GM12801 (cell line): ENCODE measurements around the gene FRMD4A.

ENCODE experiments used
- TF ChIP-seq, protein P1 (sequence below): IDR thresholded peaks from one replicate; pipeline ENCODE4 v1.5.1; 2011; ENCODE audit warnings: control low read depth; ENCODE audit not compliant: insufficient read length; ENCODE audit errors: extremely low read depth

FRMD4A gene

DNA sequence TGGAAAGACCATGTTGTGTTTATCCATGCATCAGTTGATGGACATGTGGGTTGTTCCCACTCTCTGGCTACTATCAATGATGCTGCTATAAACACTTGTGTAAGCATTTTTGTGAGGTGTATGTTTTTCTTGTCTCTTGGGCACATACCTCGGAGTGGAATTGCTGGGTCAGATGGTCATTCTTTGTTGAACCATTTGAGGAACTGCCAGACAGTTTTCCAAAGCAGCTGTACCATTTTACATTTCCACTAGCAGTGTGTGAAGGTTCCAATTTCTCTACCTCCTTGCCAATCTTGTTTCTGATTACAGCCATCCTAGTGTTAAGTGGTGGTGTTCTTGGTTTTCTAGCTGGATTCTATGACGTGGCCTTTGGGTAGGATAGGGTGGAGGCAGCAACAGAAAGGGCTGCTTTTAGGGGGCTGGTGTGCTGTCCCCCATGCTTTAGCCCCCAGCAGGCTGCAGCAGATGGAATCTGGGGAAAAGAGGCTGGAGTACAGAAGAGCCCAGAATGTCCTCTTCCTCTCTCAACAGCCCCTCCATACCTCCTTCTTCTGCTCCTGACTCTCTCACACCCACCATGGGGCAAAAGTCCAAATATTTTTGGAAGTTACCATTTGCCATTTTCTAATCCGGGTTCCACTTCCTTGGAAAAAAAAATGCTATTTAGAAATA lies 352.7 kb downstream of the FRMD4A start:
- TF ChIP-seq, protein P1, sequence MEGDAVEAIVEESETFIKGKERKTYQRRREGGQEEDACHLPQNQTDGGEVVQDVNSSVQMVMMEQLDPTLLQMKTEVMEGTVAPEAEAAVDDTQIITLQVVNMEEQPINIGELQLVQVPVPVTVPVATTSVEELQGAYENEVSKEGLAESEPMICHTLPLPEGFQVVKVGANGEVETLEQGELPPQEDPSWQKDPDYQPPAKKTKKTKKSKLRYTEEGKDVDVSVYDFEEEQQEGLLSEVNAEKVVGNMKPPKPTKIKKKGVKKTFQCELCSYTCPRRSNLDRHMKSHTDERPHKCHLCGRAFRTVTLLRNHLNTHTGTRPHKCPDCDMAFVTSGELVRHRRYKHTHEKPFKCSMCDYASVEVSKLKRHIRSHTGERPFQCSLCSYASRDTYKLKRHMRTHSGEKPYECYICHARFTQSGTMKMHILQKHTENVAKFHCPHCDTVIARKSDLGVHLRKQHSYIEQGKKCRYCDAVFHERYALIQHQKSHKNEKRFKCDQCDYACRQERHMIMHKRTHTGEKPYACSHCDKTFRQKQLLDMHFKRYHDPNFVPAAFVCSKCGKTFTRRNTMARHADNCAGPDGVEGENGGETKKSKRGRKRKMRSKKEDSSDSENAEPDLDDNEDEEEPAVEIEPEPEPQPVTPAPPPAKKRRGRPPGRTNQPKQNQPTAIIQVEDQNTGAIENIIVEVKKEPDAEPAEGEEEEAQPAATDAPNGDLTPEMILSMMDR: no peak

DNA sequence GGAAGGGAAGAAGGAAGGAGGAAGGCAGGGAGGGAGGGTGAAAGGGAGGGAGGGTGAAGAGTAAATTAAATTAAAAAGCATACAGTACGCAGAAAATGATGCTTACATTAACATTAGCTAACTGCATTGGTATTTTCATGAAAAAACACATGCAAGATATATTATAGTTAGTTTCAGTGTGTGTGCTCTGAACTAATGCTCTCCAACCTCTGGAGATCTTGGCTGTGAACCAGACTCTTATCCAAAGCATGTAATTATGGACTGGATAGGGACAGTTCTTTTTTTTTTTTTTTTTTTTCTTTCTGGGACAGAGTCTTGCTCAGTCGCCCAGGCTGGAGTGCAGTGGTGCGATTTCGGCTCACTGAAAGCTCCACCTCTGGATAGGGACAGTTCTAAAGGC lies 357.0 kb downstream of the FRMD4A start:
- TF ChIP-seq, protein P1: no peak

DNA sequence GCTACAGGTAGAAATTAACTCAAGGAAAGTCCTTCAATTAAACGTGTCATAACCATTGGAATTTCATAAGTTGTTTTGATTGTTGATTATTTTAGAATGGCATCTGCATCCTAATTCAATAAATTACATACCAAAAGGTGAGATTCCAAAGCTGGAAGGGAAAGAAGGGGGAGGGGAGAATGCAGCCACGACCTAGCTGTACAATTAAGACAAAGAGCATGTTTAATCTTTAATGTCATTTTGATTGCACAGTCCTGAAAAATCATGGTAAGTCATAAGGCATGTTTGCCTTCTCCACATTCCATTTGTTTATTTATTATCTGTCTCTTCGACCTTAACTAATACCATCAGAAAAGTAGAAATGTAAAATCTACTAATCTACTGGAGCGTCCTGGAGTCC lies 358.1 kb downstream of the FRMD4A start:
- TF ChIP-seq, protein P1: no peak

DNA sequence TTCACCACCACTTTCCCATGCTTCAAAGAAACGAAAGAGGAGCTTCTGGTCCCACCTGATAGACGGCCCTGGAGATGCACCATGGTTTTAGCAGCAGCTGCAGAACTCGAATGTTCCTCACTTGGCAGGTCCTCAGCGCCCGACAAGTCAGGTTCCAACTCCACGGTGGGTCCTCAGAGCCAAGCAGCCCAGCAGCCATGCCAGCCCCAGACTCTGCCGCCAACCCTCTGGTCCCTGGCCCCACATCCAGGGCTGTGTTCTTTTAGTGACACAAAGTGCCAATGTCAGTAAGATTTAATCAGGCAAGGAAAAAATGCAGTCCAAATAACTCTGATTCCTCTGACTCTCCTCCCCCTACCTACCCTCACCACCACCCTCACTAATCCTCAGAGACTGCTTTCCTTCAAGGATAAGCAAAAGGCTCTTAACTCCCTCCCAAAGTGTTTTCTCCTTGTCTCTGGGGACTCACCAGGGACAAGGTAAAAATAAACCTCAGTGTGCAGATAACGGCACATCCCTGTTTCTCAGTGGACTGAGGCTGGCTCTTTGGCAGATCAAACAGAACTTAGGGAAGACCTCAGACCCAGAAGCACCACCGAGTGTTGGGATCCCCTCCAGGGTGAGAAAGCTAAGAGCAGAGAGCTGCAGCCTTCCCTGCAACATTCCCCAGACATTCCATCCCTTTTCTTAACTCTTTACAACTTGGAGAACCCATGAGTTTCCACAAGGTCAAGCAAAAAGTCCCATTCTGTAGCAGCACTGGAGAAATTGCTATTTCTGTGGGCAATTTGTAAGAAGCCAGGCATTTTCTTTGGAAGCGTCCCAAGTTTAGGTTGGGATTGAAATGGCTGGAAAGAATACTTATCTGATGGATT lies 358.9 kb downstream of the FRMD4A start:
- TF ChIP-seq, protein P1: no peak

DNA sequence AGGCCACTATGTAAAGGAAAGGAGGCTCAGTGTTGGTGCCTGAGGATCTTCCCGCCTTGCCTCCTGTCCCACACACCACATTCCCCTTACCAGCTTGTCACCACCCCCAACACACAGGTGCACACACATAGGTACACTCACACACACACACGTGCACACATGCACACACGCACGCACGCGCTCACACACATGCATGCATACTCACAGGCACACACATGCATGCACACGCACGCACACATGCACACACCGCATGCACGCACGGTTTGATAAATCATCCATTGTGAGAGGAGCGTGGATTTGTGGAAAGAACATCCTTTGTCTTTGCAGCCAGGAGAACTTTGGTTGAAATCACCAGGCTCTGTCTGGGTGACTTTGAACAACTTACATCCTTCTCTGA lies 359.8 kb downstream of the FRMD4A start:
- TF ChIP-seq, protein P1: no peak

DNA sequence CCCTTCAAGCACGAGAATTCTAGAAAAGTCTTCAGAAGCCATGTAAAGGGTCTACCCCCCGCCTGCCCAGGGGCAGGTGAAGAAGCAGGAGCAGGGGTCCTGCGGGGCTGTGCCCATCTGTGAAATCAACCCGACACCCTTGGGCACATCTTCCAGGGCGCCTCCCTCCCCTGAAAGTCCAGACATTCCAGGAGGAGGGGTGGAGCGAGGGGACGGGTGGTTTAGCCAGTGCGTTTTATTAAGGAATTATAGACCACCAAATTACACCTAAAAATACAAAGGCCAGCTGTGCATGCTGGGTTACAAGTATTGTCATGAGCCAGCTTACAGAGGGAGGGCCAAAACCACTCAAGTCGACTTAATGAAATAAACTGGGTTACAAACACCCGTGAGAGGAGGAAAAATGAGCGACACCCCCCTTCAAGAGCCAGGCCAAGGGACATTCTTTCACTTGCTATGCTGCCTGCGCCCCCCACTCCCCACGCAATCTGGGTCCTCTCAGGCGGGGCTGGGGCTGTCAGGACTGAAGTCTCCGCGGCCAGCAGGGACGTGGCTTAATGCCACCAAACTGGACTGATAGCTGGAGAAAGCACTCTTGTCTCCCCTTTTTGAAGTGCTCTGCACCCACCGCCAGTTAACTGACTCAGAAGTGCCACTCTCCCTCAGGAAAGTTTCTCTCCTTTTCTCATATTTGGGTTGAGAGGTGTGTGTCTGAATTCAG lies 360.3 kb downstream of the FRMD4A start:
- TF ChIP-seq, protein P1: no peak

DNA sequence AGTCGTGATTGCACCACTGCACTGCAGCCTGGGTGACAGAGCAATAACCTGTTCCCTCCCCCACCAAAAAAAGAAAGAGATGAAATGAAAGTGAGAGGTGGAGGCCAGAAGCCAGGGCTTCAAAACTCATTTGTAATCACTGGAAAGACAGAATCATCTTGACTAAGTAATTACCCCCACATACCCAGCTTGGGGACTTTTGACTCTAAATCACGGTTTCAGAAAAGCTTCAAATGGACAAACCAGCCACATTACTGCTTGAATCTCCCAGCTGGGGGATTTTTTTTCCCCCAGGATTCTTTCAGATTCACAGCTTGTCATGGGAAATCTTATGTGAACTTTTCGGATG lies 361.0 kb downstream of the FRMD4A start:
- TF ChIP-seq, protein P1: no peak
